ENCODE measurements around the gene OR5AS1.

DNA sequence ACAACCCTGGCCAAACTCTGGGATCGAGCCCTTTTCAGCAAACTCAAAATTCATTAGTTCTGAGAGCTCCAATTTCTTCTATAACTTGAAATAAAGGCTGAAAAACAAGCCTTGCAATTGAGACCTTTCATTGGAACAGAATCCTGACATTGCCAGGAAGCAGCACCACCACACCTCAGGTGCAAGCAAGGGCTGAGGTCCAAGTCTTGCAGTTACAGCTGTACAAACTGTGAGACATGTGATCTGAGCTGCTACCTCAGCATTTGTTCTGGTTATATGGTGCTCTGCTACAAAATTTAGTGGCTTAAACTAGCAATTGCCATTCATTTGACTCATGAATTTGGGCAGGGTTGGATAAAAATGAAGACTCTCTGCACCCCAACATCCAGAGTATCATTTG, 18.1 kb downstream of the OR5AS1 start:
- TF ChIP-seq, protein P1, sequence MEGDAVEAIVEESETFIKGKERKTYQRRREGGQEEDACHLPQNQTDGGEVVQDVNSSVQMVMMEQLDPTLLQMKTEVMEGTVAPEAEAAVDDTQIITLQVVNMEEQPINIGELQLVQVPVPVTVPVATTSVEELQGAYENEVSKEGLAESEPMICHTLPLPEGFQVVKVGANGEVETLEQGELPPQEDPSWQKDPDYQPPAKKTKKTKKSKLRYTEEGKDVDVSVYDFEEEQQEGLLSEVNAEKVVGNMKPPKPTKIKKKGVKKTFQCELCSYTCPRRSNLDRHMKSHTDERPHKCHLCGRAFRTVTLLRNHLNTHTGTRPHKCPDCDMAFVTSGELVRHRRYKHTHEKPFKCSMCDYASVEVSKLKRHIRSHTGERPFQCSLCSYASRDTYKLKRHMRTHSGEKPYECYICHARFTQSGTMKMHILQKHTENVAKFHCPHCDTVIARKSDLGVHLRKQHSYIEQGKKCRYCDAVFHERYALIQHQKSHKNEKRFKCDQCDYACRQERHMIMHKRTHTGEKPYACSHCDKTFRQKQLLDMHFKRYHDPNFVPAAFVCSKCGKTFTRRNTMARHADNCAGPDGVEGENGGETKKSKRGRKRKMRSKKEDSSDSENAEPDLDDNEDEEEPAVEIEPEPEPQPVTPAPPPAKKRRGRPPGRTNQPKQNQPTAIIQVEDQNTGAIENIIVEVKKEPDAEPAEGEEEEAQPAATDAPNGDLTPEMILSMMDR (IDR thresholded peaks at IDR 0.05): no peak
- no peak for TF ChIP-seq POLR2A (IDR thresholded peaks at IDR 0.05)
